Measurements from ENCODE around the gene AMBP. TPM values are rescaled to one million over a fixed set of nuclear protein-coding genes. Genes with fewer than 3 reads are reported as not detected.

The AMBP gene
- total and polyA plus RNA-seq, 2 of the 13 experiments (the other 11 are each of a cell fraction or from before 2014, with no cell fraction given), result 1,510 to 2,580 TPM

DNA sequence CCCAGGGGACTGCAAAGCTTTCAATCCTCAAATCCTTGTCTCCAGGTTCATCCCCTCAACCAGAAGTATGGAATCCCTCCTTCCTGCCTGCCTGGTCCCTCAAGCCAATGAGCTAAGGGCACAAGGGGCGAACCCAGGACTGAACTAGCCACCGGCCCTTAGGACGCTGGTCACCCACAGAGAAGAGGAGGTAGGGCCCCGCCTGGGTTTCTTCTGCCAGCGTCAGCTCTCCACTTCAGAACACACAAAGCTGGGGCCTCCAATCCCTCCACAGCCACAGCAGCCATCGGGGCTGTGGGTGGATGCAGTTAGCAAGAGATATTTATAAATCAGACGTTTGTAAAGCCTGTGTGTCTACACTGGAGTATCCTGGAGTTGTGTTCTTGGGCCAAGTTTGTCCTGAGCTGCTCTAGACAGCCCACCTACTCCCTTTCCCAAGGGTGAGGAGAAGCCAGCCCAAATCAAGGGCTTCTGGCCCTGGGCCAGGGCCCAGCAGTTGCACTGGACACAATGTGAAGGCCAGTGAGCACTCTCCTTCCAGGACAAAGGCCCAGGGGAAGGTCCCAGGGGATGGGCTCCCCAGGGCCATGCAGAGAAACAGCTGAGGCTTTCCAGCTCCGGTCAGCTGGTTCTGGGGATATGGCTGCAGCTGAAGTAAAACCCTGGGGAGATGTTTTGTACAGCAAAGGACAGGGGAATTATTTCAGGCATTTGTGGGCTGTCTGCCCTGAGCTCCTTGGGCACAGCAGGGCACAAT is 18.9 kb downstream of the AMBP start (continued):
- TF ChIP-seq, protein P1, sequence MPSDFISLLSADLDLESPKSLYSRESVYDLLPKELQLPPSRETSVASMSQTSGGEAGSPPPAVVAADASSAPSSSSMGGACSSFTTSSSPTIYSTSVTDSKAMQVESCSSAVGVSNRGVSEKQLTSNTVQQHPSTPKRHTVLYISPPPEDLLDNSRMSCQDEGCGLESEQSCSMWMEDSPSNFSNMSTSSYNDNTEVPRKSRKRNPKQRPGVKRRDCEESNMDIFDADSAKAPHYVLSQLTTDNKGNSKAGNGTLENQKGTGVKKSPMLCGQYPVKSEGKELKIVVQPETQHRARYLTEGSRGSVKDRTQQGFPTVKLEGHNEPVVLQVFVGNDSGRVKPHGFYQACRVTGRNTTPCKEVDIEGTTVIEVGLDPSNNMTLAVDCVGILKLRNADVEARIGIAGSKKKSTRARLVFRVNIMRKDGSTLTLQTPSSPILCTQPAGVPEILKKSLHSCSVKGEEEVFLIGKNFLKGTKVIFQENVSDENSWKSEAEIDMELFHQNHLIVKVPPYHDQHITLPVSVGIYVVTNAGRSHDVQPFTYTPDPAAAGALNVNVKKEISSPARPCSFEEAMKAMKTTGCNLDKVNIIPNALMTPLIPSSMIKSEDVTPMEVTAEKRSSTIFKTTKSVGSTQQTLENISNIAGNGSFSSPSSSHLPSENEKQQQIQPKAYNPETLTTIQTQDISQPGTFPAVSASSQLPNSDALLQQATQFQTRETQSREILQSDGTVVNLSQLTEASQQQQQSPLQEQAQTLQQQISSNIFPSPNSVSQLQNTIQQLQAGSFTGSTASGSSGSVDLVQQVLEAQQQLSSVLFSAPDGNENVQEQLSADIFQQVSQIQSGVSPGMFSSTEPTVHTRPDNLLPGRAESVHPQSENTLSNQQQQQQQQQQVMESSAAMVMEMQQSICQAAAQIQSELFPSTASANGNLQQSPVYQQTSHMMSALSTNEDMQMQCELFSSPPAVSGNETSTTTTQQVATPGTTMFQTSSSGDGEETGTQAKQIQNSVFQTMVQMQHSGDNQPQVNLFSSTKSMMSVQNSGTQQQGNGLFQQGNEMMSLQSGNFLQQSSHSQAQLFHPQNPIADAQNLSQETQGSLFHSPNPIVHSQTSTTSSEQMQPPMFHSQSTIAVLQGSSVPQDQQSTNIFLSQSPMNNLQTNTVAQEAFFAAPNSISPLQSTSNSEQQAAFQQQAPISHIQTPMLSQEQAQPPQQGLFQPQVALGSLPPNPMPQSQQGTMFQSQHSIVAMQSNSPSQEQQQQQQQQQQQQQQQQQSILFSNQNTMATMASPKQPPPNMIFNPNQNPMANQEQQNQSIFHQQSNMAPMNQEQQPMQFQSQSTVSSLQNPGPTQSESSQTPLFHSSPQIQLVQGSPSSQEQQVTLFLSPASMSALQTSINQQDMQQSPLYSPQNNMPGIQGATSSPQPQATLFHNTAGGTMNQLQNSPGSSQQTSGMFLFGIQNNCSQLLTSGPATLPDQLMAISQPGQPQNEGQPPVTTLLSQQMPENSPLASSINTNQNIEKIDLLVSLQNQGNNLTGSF (CRISPR knock-in tag; IDR thresholded peaks at IDR 0.05), result no peak
- peak; percentile 37 for TF ChIP-seq ZFX (CRISPR knock-in tag; IDR thresholded peaks at IDR 0.05; ENCODE audit: low read depth)
- TF ChIP-seq ATM (IDR thresholded peaks at IDR 0.05; ENCODE audit: borderline replicate concordance), result no peak
- no peak for TF ChIP-seq HNRNPUL1 (IDR thresholded peaks at IDR 0.05; ENCODE audit: low read depth, low read length)
- TF ChIP-seq KMT2A (CRISPR knock-in tag; IDR thresholded peaks at IDR 0.05), result no peak
- TF ChIP-seq, protein P2, sequence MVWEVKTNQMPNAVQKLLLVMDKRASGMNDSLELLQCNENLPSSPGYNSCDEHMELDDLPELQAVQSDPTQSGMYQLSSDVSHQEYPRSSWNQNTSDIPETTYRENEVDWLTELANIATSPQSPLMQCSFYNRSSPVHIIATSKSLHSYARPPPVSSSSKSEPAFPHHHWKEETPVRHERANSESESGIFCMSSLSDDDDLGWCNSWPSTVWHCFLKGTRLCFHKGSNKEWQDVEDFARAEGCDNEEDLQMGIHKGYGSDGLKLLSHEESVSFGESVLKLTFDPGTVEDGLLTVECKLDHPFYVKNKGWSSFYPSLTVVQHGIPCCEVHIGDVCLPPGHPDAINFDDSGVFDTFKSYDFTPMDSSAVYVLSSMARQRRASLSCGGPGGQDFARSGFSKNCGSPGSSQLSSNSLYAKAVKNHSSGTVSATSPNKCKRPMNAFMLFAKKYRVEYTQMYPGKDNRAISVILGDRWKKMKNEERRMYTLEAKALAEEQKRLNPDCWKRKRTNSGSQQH (CRISPR knock-in tag; IDR thresholded peaks at IDR 0.05; ENCODE audit: low read depth), result no peak
- peak; percentile 65; the same call in 1 of the 2 replicates for TF ChIP-seq ZNF501 (CRISPR knock-in tag; IDR thresholded peaks at IDR 0.05)
- TF ChIP-seq, protein P3, sequence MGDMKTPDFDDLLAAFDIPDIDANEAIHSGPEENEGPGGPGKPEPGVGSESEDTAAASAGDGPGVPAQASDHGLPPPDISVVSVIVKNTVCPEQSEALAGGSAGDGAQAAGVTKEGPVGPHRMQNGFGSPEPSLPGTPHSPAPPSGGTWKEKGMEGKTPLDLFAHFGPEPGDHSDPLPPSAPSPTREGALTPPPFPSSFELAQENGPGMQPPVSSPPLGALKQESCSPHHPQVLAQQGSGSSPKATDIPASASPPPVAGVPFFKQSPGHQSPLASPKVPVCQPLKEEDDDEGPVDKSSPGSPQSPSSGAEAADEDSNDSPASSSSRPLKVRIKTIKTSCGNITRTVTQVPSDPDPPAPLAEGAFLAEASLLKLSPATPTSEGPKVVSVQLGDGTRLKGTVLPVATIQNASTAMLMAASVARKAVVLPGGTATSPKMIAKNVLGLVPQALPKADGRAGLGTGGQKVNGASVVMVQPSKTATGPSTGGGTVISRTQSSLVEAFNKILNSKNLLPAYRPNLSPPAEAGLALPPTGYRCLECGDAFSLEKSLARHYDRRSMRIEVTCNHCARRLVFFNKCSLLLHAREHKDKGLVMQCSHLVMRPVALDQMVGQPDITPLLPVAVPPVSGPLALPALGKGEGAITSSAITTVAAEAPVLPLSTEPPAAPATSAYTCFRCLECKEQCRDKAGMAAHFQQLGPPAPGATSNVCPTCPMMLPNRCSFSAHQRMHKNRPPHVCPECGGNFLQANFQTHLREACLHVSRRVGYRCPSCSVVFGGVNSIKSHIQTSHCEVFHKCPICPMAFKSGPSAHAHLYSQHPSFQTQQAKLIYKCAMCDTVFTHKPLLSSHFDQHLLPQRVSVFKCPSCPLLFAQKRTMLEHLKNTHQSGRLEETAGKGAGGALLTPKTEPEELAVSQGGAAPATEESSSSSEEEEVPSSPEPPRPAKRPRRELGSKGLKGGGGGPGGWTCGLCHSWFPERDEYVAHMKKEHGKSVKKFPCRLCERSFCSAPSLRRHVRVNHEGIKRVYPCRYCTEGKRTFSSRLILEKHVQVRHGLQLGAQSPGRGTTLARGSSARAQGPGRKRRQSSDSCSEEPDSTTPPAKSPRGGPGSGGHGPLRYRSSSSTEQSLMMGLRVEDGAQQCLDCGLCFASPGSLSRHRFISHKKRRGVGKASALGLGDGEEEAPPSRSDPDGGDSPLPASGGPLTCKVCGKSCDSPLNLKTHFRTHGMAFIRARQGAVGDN (CRISPR knock-in tag; IDR thresholded peaks at IDR 0.05), result peak; percentile 73
- no peak for TF ChIP-seq ZNF354B (CRISPR knock-in tag; IDR thresholded peaks at IDR 0.05)
- no peak for TF ChIP-seq ZNF138 (CRISPR knock-in tag; IDR thresholded peaks at IDR 0.05; ENCODE audit: low read depth)
